Fibroblast of the aortic adventitia (primary cell): ENCODE data around the gene LCP2. TPM values are rescaled to one million over a fixed set of nuclear protein-coding genes. Genes with fewer than 3 reads are reported as not detected.

ENCODE experiments used
- DNase-seq: peaks from one replicate; pipeline ENCODE4 v3.0.0-alpha.2; 2010; ENCODE audit warnings: low read depth
- H3K4me3 ChIP-seq: 2 replicates; pipeline ENCODE4 v1.5.1; 2011; ENCODE audit warnings: low read depth, mild to moderate bottlenecking, control low read depth, low read length, moderate library complexity
- total RNA-seq: library from RNA; depleted of rRNA; stranded (reverse); fragments of >200 nt; gene quantifications from 2 replicates; pipeline ENCODE4 v1.2.3, GENCODE V29; 2012; ENCODE audit warnings: low replicate concordance
- TF ChIP-seq, protein P1 (sequence below): IDR thresholded peaks from 2 replicates; pipeline ENCODE4 v1.5.1; 2011; ENCODE audit warnings: mild to moderate bottlenecking, low read length, control low read depth, inconsistent platforms; ENCODE audit not compliant: insufficient read depth

The LCP2 gene
- total RNA-seq, 1 donor: not detected

DNA sequence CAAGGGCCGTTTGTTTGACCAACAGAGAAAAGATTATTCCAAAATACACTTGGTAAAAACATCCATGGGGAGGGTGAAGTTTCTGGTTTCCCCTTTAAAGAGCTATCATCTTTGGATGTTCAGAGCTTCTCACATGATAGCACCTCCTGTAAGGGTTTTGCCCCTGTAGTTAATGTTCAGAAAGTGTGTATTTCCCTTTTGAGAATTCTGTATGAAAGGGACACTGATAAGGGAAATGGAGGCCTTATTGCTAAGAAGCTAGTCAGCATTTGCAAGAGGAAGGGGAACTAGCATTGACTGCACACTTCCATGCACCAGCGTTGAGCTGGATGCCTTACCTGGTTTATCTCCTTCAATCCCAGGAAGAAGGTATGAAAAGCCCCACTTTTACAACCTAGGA, 96.3 kb downstream of the LCP2 start:
- no peak for DNase-seq
- TF ChIP-seq, protein P1, sequence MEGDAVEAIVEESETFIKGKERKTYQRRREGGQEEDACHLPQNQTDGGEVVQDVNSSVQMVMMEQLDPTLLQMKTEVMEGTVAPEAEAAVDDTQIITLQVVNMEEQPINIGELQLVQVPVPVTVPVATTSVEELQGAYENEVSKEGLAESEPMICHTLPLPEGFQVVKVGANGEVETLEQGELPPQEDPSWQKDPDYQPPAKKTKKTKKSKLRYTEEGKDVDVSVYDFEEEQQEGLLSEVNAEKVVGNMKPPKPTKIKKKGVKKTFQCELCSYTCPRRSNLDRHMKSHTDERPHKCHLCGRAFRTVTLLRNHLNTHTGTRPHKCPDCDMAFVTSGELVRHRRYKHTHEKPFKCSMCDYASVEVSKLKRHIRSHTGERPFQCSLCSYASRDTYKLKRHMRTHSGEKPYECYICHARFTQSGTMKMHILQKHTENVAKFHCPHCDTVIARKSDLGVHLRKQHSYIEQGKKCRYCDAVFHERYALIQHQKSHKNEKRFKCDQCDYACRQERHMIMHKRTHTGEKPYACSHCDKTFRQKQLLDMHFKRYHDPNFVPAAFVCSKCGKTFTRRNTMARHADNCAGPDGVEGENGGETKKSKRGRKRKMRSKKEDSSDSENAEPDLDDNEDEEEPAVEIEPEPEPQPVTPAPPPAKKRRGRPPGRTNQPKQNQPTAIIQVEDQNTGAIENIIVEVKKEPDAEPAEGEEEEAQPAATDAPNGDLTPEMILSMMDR: no peak
- H3K4me3 ChIP-seq: no peak overlapping the region

DNA sequence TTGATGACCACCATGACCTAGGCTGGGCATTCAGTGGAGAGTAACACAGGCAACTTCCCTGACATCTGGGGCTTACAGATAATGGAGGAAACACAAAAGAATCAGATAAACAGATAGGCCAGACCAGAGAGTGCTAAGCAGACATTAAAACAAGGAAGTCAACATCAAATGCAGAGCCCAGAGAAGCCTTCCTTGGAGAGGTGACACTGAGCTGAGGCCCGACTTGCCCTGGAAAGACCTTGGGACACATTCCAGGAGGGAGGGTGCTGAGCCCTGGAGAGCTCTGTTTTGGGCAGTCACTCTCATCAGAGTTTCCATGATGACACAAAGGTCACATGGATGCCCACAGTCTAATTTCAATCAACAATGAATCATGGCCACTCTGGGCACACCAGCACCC, 96.7 kb downstream of the LCP2 start:
- TF ChIP-seq, protein P1: no peak
- H3K4me3 ChIP-seq: no peak overlapping the region
- no peak for DNase-seq

Other genes with a start within 250 kb of the LCP2 start
- not detected in 2 replicates for gene FOXI1, start 191.9 kb downstream of the LCP2 start, total RNA-seq
- gene C5orf58, start 64.8 kb downstream of the LCP2 start, total RNA-seq: not detected in 2 replicates
- gene KCNMB1, start 91.6 kb upstream of the LCP2 start, total RNA-seq: not detected in 2 replicates
- not detected in 2 replicates for gene KCNIP1, start 206.2 kb upstream of the LCP2 start, total RNA-seq